ENCODE results near the gene NTMT1.
"Not testable (repeated sequence)": the region's sequence is repeated elsewhere in the genome, so short reads cannot be mapped to it uniquely, and the experiment has no call there.

Gene NTMT1

GRCh38 chr9:129626079-129626624, at the start of gene NTMT1:
Gene NTMT1, plus strand, starts transcription at chr9:129626163. Its CDS starts 6,541 bp downstream, at chr9:129632704.
- peak; percentile 70 to 82 for DNase-seq

GRCh38 chr9:129576546-129577543, 49.1 kb upstream of the NTMT1 start:
- DNase-seq, result peak in 1 of 2 experiments; percentile 34

- no peak for DNase-seq
Measured at GRCh38 chr9:129579294-129579693, 46.7 kb upstream of the NTMT1 start.

GRCh38 chr9:129580211-129580915, 45.6 kb upstream of the NTMT1 start:
- DNase-seq, result no peak

GRCh38 chr9:129581505-129582189, 44.3 kb upstream of the NTMT1 start:
- no peak for DNase-seq

- DNase-seq, result no peak
Measured at GRCh38 chr9:129582855-129583254, 43.1 kb upstream of the NTMT1 start.

- no peak for DNase-seq
Measured at GRCh38 chr9:129583308-129584038, 42.5 kb upstream of the NTMT1 start.

- DNase-seq, result peak; percentile 53 to 75
Measured at GRCh38 chr9:129584136-129584535, 41.8 kb upstream of the NTMT1 start.

- no peak for DNase-seq
Measured at GRCh38 chr9:129585352-129585751, 40.6 kb upstream of the NTMT1 start.

- DNase-seq, result no peak
Measured at GRCh38 chr9:129586245-129586644, 39.7 kb upstream of the NTMT1 start.

GRCh38 chr9:129586685-129587084, 39.3 kb upstream of the NTMT1 start:
- peak in 1 of 2 experiments; percentile 36 for DNase-seq

- DNase-seq, result no peak
Measured at GRCh38 chr9:129587487-129588262, 38.3 kb upstream of the NTMT1 start.

GRCh38 chr9:129590466-129590865, 35.5 kb upstream of the NTMT1 start:
- DNase-seq, result no peak

GRCh38 chr9:129591916-129592315, 34.0 kb upstream of the NTMT1 start:
- no peak for DNase-seq

GRCh38 chr9:129592790-129593189, 33.2 kb upstream of the NTMT1 start:
- DNase-seq, result not testable (repeated sequence)

GRCh38 chr9:129594632-129595031, 31.3 kb upstream of the NTMT1 start:
- no peak for DNase-seq

- DNase-seq, result no peak
Measured at GRCh38 chr9:129595311-129595741, 30.6 kb upstream of the NTMT1 start.

- no peak for DNase-seq
Measured at GRCh38 chr9:129595903-129596540, 29.9 kb upstream of the NTMT1 start.

GRCh38 chr9:129596541-129597331, 29.2 kb upstream of the NTMT1 start:
- no peak for DNase-seq

Data from NCI-H524 (cell line).